IMR-90 (cell line): ENCODE measurements around the gene ARMC9. TPM values are rescaled to one million over a fixed set of nuclear protein-coding genes. Genes with fewer than 3 reads are reported as not detected.

Experiments
- ATAC-seq: fragments of 200-7000 bp; cut with Tn5 transposase; 2 replicates; pipeline ENCODE4 v1.9.1; 2020; ENCODE audit warnings: low read depth, mild to moderate bottlenecking, moderate library complexity
- BruUV-seq: library from RNA; stranded (reverse); fragments of 400-500 nt; replicated peaks from 2 replicates; lab custom pipeline; 2021; lab: Mats Ljungman, UMichigan
- CTCF ChIA-PET: fragments of 300-600 bp; formaldehyde crosslinking; extraction: SDS; loops from one replicate; lab custom pipeline; 2021; ENCODE audit warnings: antibody characterized with exemption; lab: Yijun Ruan, JAX
- POLR2A ChIA-PET: fragments of 300-600 bp; sonication (Branson Sonifier 250); formaldehyde crosslinking; loops from one replicate; lab custom pipeline; 2022; ENCODE audit warnings: antibody characterized with exemption; ENCODE audit not compliant: unreplicated experiment; lab: Charles Lee
- DNase-seq: peaks from one replicate; pipeline ENCODE4 v3.0.0; 2013
- H2AFZ ChIP-seq: replicated peaks from 2 replicates; pipeline ENCODE3; 2013; ENCODE audit warnings: low read length, mild to moderate bottlenecking; ENCODE audit not compliant: poor library complexity
- H2AK5ac ChIP-seq: 2 replicates; pipeline ENCODE4 v1.6.1; 2013; ENCODE audit warnings: low read depth, low read length, inconsistent platforms
- H2AK9ac ChIP-seq: replicated peaks from 2 replicates; pipeline ENCODE3; 2013; ENCODE audit warnings: mild to moderate bottlenecking, low read depth, low read length, moderate library complexity; ENCODE audit not compliant: poor library complexity
- H2BK120ac ChIP-seq: 2 replicates; pipeline ENCODE4 v1.6.1; 2013; ENCODE audit warnings: low read depth, low read length, inconsistent platforms
- H2BK15ac ChIP-seq: 3 replicates; pipeline ENCODE4 v1.6.1; 2013; ENCODE audit warnings: low read depth, low read length, inconsistent platforms
- H2BK20ac ChIP-seq: 2 replicates; pipeline ENCODE4 v1.6.1; 2013; ENCODE audit warnings: low read depth, mild to moderate bottlenecking, inconsistent platforms, low read length, moderate library complexity
- H2BK5ac ChIP-seq: 2 replicates; pipeline ENCODE4 v1.6.1; 2013; ENCODE audit warnings: mild to moderate bottlenecking, low read depth, low read length, inconsistent platforms; ENCODE audit not compliant: poor library complexity, severe bottlenecking
- H3K14ac ChIP-seq: replicated peaks from 2 replicates; pipeline ENCODE4 v1.6.1; 2013; ENCODE audit warnings: low read depth, low read length, inconsistent platforms
- H3K18ac ChIP-seq: 2 replicates; pipeline ENCODE4 v1.6.1; 2013; ENCODE audit warnings: low read depth, low read length, control low read depth
- H3K23ac ChIP-seq: 2 replicates; pipeline ENCODE4 v1.6.1; 2013; ENCODE audit warnings: low read depth, low read length, inconsistent platforms
- H3K27ac ChIP-seq: 2 replicates; pipeline ENCODE4 v1.5.1; 2013; ENCODE audit warnings: mild to moderate bottlenecking, control low read depth, low read length; ENCODE audit not compliant: insufficient read depth
- H3K27me3 ChIP-seq: 2 replicates; pipeline ENCODE4 v1.6.1; 2013; ENCODE audit warnings: low read length; ENCODE audit not compliant: control insufficient read depth, insufficient read depth
- H3K36me3 ChIP-seq: 2 replicates; pipeline ENCODE4 v1.6.1; 2013; ENCODE audit warnings: low read length, mixed read lengths; ENCODE audit not compliant: control insufficient read depth, insufficient read depth
- H3K4ac ChIP-seq: 2 replicates; pipeline ENCODE4 v1.6.1; 2013; ENCODE audit warnings: low read depth, low read length, inconsistent platforms
- H3K4me1 ChIP-seq: 2 replicates; pipeline ENCODE4 v1.6.1; 2013; ENCODE audit warnings: low read length, mixed read lengths; ENCODE audit not compliant: control insufficient read depth, insufficient read depth
- H3K4me2 ChIP-seq: 2 replicates; pipeline ENCODE4 v1.6.1; 2013; ENCODE audit warnings: low read depth, mild to moderate bottlenecking, control low read depth, low read length, moderate library complexity
- H3K4me3 ChIP-seq: 2 replicates; pipeline ENCODE4 v1.5.1; 2013; ENCODE audit warnings: low read depth, mild to moderate bottlenecking, control low read depth, low read length, moderate library complexity; ENCODE audit not compliant: insufficient read depth
- H3K56ac ChIP-seq: 2 replicates; pipeline ENCODE4 v1.6.1; 2013; ENCODE audit warnings: low read length, inconsistent platforms; ENCODE audit not compliant: insufficient read depth; ENCODE audit errors: extremely low read depth
- H3K79me1 ChIP-seq, 2 experiments: 2 replicates each; pipeline ENCODE4 v1.6.1; 2013; ENCODE audit warnings: low read length in 2 of 2, inconsistent platforms in 1 of 2, low read depth in 1 of 2
- H3K9ac ChIP-seq: 2 replicates; pipeline ENCODE4 v1.6.1; 2013; ENCODE audit warnings: low read depth, low read length, control low read depth
- H3K9me1 ChIP-seq: 2 replicates; pipeline ENCODE4 v1.6.1; 2013; ENCODE audit warnings: low read length, inconsistent platforms; ENCODE audit not compliant: insufficient read depth
- H3K9me3 ChIP-seq: 2 replicates; pipeline ENCODE4 v1.6.1; 2013; ENCODE audit warnings: low read length; ENCODE audit not compliant: control insufficient read depth, insufficient read depth
- H4K20me1 ChIP-seq: 2 replicates; pipeline ENCODE4 v1.6.1; 2013; ENCODE audit warnings: low read length, inconsistent platforms; ENCODE audit not compliant: insufficient read depth
- H4K5ac ChIP-seq: 2 replicates; pipeline ENCODE4 v1.6.1; 2013; ENCODE audit warnings: mild to moderate bottlenecking, low read depth, low read length, control low read depth
- H4K8ac ChIP-seq, 2 experiments: 2 replicates each; pipeline ENCODE4 v1.6.1; 2013; ENCODE audit warnings: low read depth in 2 of 2, low read length in 2 of 2, control low read depth in 1 of 2, inconsistent platforms in 1 of 2
- H4K91ac ChIP-seq: 2 replicates; pipeline ENCODE4 v1.6.1; 2013; ENCODE audit warnings: low read depth, low read length, inconsistent platforms; ENCODE audit not compliant: insufficient read depth
- MAZ ChIP-seq: IDR thresholded peaks from 2 replicates; pipeline ENCODE4 v1.6.1; 2012; ENCODE audit warnings: low read depth, mild to moderate bottlenecking, low read length, improper control_type of control experiment, moderate library complexity, borderline replicate concordance
- WGBS, 2 experiments: methylation state at CpG; one replicate each; pipeline versions ENCODE4 v1.1.5 to v1.1.7; 2013; ENCODE audit warnings: missing lambda C conversion rate in 2 of 2; ENCODE audit not compliant: insufficient read length in 1 of 2; ENCODE audit errors: extremely low coverage in 2 of 2; 5-methylcytosine and 5-hydroxymethylcytosine counted together
- dilution Hi-C: fragments of 300-500 bp; cut with HindIII; formaldehyde crosslinking; loops from one replicate; pipeline ENCODE4 v1.14.3; 2018; ENCODE audit warnings: low sequenced_read_pairs; ENCODE audit not compliant: unreplicated experiment
- in situ Hi-C: fragments of 300-500 bp; cut with MboI; formaldehyde crosslinking; loops from 3 replicates; pipeline ENCODE4 v1.14.3; 2019; ENCODE audit warnings: low sequenced_read_pairs, inconsistent platforms, mixed read lengths
- intact Hi-C: fragments of 100-400 bp; cut with micrococcal nuclease; formaldehyde crosslinking; loops from 2 replicates; pipeline ENCODE4 v1.10.0; 2022
- polyA plus RNA-seq, 3 experiments: library from polyadenylated mRNA; depleted of rRNA; stranded (reverse); fragments of >200 nt; gene quantifications; 2 replicates each; pipeline ENCODE4 v1.2.3, GENCODE V29; 2012; ENCODE audit warnings: low replicate concordance in 1 of 3
- total RNA-seq: library from RNA; depleted of rRNA; stranded (reverse); fragments of >200 nt; gene quantifications from 2 replicates; pipeline ENCODE4 v1.2.3, GENCODE V29; 2012

ARMC9 gene
- total and polyA plus RNA-seq, 2 of the 4 experiments (the other 2 are of a cell fraction): 36.0 to 46.6 TPM

- no peak overlapping the region for H3K56ac ChIP-seq
- ATAC-seq (no peak), DNase-seq (no peak)
- no peaks in the 10 kb centered on the region; the same call in 1 of the 2 replicates for H3K9me3 ChIP-seq
- no peaks in the 10 kb centered on the region for H3K79me1 ChIP-seq
- BruUV-seq: no TSS peak
- no peak for TF ChIP-seq MAZ
- no peak overlapping the region for H3K27ac ChIP-seq
- no peak overlapping the region for H3K14ac ChIP-seq
- H2BK20ac ChIP-seq: no peak overlapping the region
- no peaks in the 10 kb centered on the region; the same call in 1 of the 2 replicates for H3K9me1 ChIP-seq
- no peak overlapping the region for H2BK120ac ChIP-seq
- no peak overlapping the region for H3K18ac ChIP-seq
- H3K4ac ChIP-seq: no peak overlapping the region
- no peak overlapping the region for H3K9ac ChIP-seq
- no peak overlapping the region for H2AFZ ChIP-seq
- no peak overlapping the region for H4K91ac ChIP-seq
- dilution Hi-C loops (no loop called here), in situ Hi-C loops (no loop called here), intact Hi-C loops (no loop called here)
- POLR2A ChIA-PET: no interaction called here
- no peak overlapping the region for H3K23ac ChIP-seq
- 19% methylated on average over 23 of the region's 41 CpGs; no CpG with 5 or more reads in 1 of the 2 experiments for WGBS, 2 experiments
- no peak overlapping the region for H4K8ac ChIP-seq
- H4K20me1 ChIP-seq: no peaks in the 10 kb centered on the region
- no peaks in the 10 kb centered on the region for H3K36me3 ChIP-seq
- no peak overlapping the region for H2AK5ac ChIP-seq
- H3K4me3 ChIP-seq: no peak overlapping the region
- peak overlapping the region; percentile 50 for H2AK9ac ChIP-seq
- no peak overlapping the region for H2BK5ac ChIP-seq
- no peak overlapping the region for H4K5ac ChIP-seq
- peaks cover 32% of the 10 kb centered on the region for H3K27me3 ChIP-seq
- no peak overlapping the region for H2BK15ac ChIP-seq
- CTCF ChIA-PET: interaction anchor here (0.8 kb wide), 1 partner anchor 13 kb away, joined by 3 read pairs; no protein-coding TSS in a partner anchor
- H3K4me2 ChIP-seq: no peak overlapping the region
- H3K4me1 ChIP-seq: peaks cover 5% of the 10 kb centered on the region
Observed at GRCh38 chr2:231396058-231396821, 197.8 kb downstream of the ARMC9 start.
